ENCODE measurements around the gene NCAPG2.

- no peak for TF ChIP-seq TAF1 (IDR thresholded peaks at IDR 0.05; ENCODE audit: borderline replicate concordance, insufficient read depth, low read length)
- TF ChIP-seq POLR2AphosphoS5 (IDR thresholded peaks at IDR 0.05; ENCODE audit: low read depth, low read length) = no peak
- no peak for TF ChIP-seq REST (IDR thresholded peaks at IDR 0.05; ENCODE audit: insufficient read depth in 1 of 2, low read depth in 2 of 2, low read length in 2 of 2)
- TF ChIP-seq SIN3A (IDR thresholded peaks at IDR 0.05; ENCODE audit: borderline replicate concordance, insufficient read depth, low read length) = no peak
- no peak for TF ChIP-seq FOXP2 (optimal IDR thresholded peaks at IDR 0.05; ENCODE audit: borderline replicate concordance, extremely low read depth, extremely low read length, insufficient read depth)
These were observed 48.6 kb downstream of the NCAPG2 start for GRCh38 chr7:158655931-158656441.

All from PFSK-1 (cell line).